Neural crest cell (in vitro differentiated cells): ENCODE data around the gene VPREB3. TPM values are rescaled to one million over a fixed set of nuclear protein-coding genes. Genes with fewer than 3 reads are reported as not detected.

Source experiments
- DNase-seq: peaks from one replicate; pipeline ENCODE4 v3.0.0; 2021; ENCODE audit warnings: low read depth, mixed read lengths, low spot score
- H3K27ac Mint-ChIP-seq: one replicate; pipeline ENCODE4 v1.8.0; 2021; ENCODE audit warnings: mild to moderate bottlenecking, mixed read lengths; ENCODE audit not compliant: unreplicated experiment
- H3K27me3 Mint-ChIP-seq: 2 replicates; pipeline ENCODE4 v1.8.0; 2021; ENCODE audit warnings: low read depth, mild to moderate bottlenecking, mixed read lengths
- H3K36me3 Mint-ChIP-seq: 2 replicates; pipeline ENCODE4 v1.8.0; 2021; ENCODE audit warnings: low read depth, mild to moderate bottlenecking, mixed read lengths
- H3K4me1 Mint-ChIP-seq: 2 replicates; pipeline ENCODE4 v1.8.0; 2021; ENCODE audit warnings: mixed read lengths
- H3K4me3 Mint-ChIP-seq: one replicate; pipeline ENCODE4 v1.8.0; 2021; ENCODE audit warnings: mild to moderate bottlenecking, mixed read lengths
- H3K9me3 Mint-ChIP-seq: 2 replicates; pipeline ENCODE4 v1.8.0; 2021; ENCODE audit warnings: mixed read lengths
- long read RNA-seq: library from polyadenylated mRNA; unstranded; transcript quantifications from one replicate; pipeline ENCODE4 v2.0.0, GENCODE V29; 2020
- total RNA-seq: library from RNA; stranded (reverse); gene quantifications from 2 replicates; pipeline ENCODE4 v1.2.1, GENCODE V29; 2021
- TF ChIP-seq, protein P1 (sequence below): fragments of 200-600 bp; sonication (generic); conservative IDR thresholded peaks from 2 replicates; pipeline ENCODE4 v1.5.0; 2021; ENCODE audit warnings: antibody characterized with exemption, mild to moderate bottlenecking

VPREB3 gene, protein sequence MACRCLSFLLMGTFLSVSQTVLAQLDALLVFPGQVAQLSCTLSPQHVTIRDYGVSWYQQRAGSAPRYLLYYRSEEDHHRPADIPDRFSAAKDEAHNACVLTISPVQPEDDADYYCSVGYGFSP
- total RNA-seq, result not detected in 2 replicates
- long read RNA-seq, result 0 reads

- peak within 1 kb of the TSS; percentile 71 for H3K4me3 Mint-ChIP-seq
- no peak for DNase-seq
- TF ChIP-seq, protein P1, sequence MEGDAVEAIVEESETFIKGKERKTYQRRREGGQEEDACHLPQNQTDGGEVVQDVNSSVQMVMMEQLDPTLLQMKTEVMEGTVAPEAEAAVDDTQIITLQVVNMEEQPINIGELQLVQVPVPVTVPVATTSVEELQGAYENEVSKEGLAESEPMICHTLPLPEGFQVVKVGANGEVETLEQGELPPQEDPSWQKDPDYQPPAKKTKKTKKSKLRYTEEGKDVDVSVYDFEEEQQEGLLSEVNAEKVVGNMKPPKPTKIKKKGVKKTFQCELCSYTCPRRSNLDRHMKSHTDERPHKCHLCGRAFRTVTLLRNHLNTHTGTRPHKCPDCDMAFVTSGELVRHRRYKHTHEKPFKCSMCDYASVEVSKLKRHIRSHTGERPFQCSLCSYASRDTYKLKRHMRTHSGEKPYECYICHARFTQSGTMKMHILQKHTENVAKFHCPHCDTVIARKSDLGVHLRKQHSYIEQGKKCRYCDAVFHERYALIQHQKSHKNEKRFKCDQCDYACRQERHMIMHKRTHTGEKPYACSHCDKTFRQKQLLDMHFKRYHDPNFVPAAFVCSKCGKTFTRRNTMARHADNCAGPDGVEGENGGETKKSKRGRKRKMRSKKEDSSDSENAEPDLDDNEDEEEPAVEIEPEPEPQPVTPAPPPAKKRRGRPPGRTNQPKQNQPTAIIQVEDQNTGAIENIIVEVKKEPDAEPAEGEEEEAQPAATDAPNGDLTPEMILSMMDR, result no peak
- peaks cover 17% of the 10 kb centered on the region for H3K4me1 Mint-ChIP-seq
- H3K27me3 Mint-ChIP-seq, result no peaks in the 10 kb centered on the region
- no peaks in the 10 kb centered on the region for H3K9me3 Mint-ChIP-seq
- H3K27ac Mint-ChIP-seq, result no peak within 1 kb of the TSS
- H3K36me3 Mint-ChIP-seq, result no peaks in the 10 kb centered on the region
Observed at GRCh38 chr22:23754220-23754919, at the start of gene VPREB3. Gene VPREB3 (minus strand): TSS chr22:23754425. CDS start chr22:23754363, 62 bp downstream.

DNA sequence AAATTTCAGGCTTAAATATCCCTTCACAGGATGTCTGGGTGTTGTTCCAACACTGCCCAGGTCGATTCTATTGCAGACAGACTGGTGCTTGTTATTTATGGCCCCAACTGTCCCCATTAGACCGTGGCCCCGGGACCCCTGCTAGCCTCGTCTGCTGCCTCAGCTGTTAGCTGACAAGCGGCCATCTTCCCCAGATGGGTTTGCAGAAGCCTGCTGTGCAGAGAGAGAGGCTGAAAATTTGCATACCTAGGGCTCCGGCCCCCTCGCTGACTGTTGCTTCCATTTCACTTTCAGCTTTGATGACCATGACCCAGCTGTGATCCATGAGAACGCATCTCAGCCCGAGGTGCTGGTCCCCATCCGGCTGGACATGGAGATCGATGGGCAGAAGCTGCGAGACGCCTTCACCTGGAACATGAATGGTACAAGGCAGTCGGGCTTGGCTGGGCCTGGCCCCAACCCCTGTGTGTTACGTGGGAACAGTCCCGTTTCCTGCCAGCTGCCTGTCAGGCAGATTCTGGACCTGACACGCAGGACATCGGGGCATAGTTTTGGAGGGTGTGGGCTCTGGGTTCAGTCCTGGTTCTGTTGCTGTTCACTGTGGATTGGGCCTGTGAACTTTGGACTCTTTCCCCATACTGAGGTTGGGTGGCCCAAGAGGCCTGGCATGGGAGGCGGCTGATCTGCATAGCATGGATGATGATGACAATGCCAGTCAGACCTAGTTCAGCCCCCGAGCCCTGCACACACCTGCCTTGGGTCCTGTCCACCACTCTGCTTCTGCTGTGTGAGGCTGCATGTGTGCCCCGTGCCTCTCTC lies 49.0 kb upstream of the VPREB3 start:
- Mint-ChIP-seq H3K36me3 (peaks cover 21% of the 10 kb centered on the region), H3K27ac (no peak overlapping the region), H3K27me3 (no peaks in the 10 kb centered on the region), H3K4me1 (no peaks in the 10 kb centered on the region), H3K4me3 (no peak overlapping the region), H3K9me3 (no peaks in the 10 kb centered on the region)
- TF ChIP-seq, protein P1, result no peak
- no peak for DNase-seq

DNA sequence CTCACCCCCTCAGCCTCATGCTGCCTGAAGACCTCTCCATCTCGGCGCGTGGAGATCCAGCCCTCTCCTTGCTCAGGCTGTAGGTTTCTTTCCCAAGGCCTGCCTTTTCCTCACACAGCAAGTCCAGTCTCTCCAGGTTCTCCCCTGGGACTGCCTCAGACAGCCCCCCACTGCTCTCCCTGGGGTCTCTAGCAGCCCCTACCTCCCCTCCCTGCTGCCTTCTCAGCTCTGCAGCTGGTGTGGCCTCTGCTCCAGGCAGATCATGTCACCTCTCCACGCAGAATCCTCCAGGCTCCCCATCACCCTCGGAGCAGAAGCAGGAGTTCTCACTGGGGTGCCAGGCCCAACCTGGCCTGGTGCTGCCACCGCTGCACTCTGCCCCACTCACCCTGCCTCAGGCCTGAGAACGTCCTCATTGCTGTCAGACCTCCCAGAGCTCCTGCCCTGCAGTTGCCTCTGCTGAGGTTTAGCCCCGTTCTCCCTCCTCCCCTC lies 47.7 kb upstream of the VPREB3 start:
- no peaks in the 10 kb centered on the region for H3K9me3 Mint-ChIP-seq
- no peaks in the 10 kb centered on the region for H3K4me1 Mint-ChIP-seq
- no peak for DNase-seq
- peaks cover 20% of the 10 kb centered on the region for H3K36me3 Mint-ChIP-seq
- no peak overlapping the region for H3K4me3 Mint-ChIP-seq
- TF ChIP-seq, protein P1, result no peak
- H3K27me3 Mint-ChIP-seq, result no peaks in the 10 kb centered on the region
- H3K27ac Mint-ChIP-seq, result peak overlapping the region; percentile 58

DNA sequence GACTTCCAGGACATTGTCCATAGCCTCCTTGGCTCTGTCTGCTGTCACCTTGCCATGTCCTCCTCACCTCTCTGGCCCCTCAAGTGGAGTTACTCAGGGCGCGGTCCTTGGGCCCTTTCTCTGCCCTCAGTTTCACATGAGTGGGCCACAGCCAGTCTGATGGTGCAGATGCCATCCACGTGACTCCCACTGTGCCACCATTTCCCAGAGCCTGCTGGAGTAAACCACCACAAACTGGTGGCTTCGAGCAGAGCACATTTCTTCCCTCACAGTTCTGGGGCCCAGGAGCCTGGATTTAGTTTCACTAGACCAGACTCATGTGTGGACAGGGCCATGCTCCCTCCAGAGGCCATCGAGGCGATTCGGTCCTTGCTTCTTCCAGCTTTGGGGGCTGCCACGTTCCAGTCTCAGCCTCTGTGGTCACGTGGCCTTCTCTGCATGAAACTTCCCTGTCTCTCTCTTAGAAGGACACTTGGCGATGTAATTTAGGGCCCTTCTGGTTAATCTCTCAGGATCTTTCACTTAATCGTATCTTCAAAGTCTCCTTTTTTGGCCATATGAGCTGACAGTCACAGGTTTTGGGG lies 47.1 kb upstream of the VPREB3 start:
- Mint-ChIP-seq H3K36me3 (peaks cover 22% of the 10 kb centered on the region), H3K9me3 (no peaks in the 10 kb centered on the region), H3K4me3 (no peak overlapping the region), H3K4me1 (no peaks in the 10 kb centered on the region), H3K27me3 (no peaks in the 10 kb centered on the region), H3K27ac (no peak overlapping the region)
- DNase-seq, result no peak
- TF ChIP-seq, protein P1, result no peak
